SU-DHL-6 (cell line): ENCODE measurements around the gene TBC1D1.

Experiments
- H2AFZ ChIP-seq: fragments of 200-600 bp; sonication (generic); 2 replicates; pipeline ENCODE4 v1.6.1; 2014; ENCODE audit warnings: low read depth, mild to moderate bottlenecking, moderate library complexity, mixed read lengths, antibody characterized with exemption, low read length; ENCODE audit not compliant: severe bottlenecking
- H3F3A ChIP-seq: fragments of 200-600 bp; shearing (Covaris generic); 2 replicates; pipeline ENCODE4 v1.6.0; 2016; ENCODE audit warnings: antibody characterized with exemption, mild to moderate bottlenecking; ENCODE audit not compliant: insufficient read depth
- H3K27ac ChIP-seq: fragments of 200-600 bp; sonication (generic); 2 replicates; pipeline ENCODE4 v1.5.1; 2016; ENCODE audit warnings: low read depth, mild to moderate bottlenecking, low read length, moderate library complexity, mixed read lengths
- H3K27me3 ChIP-seq: fragments of 200-600 bp; sonication (generic), shearing (Covaris generic); 2 replicates; pipeline ENCODE4 v1.6.0; 2014; ENCODE audit warnings: mild to moderate bottlenecking, low read length
- H3K36me3 ChIP-seq: fragments of 200-600 bp; sonication (generic); 2 replicates; pipeline ENCODE4 v1.6.1; 2014; ENCODE audit warnings: mild to moderate bottlenecking, low read length, mixed read lengths
- H3K4me2 ChIP-seq: fragments of 300-600, 200-600 bp; shearing (Covaris generic), sonication (generic); 2 replicates; pipeline ENCODE4 v1.6.0; 2014; ENCODE audit warnings: low read length, low read depth, mild to moderate bottlenecking; ENCODE audit not compliant: poor library complexity, severe bottlenecking
- H3K4me3 ChIP-seq: fragments of 200-600 bp; sonication (generic); 2 replicates; pipeline ENCODE4 v1.5.1; 2014; ENCODE audit warnings: antibody characterized with exemption, low read length, mild to moderate bottlenecking, mixed read lengths; ENCODE audit not compliant: insufficient read depth, poor library complexity, severe bottlenecking
- H3K79me2 ChIP-seq: fragments of 200-600 bp; sonication (generic); 2 replicates; pipeline ENCODE4 v1.6.1; 2014; ENCODE audit warnings: mild to moderate bottlenecking, low read length, moderate library complexity; ENCODE audit not compliant: insufficient read depth
- H3K9ac ChIP-seq: fragments of 200-600 bp; sonication (generic); 2 replicates; pipeline ENCODE4 v1.7.0; 2014; ENCODE audit warnings: mild to moderate bottlenecking, low read length
- H3K9me2 ChIP-seq: fragments of 200-600 bp; sonication (generic); replicated peaks from 2 replicates; pipeline ENCODE4 v1.6.1; 2014; ENCODE audit warnings: low read length; ENCODE audit not compliant: insufficient read depth
- H3K9me3 ChIP-seq: fragments of 200-600 bp; sonication (generic); 2 replicates; pipeline ENCODE4 v1.6.1; 2014; ENCODE audit warnings: low read length, mixed read lengths; ENCODE audit not compliant: insufficient read depth
- H4K20me1 ChIP-seq: fragments of 200-600 bp; sonication (generic); 2 replicates; pipeline ENCODE4 v1.6.1; 2014; ENCODE audit warnings: low read depth, mild to moderate bottlenecking, antibody characterized with exemption, low read length, moderate library complexity, mixed read lengths
- EZH2phosphoT487 ChIP-seq: fragments of 200-600 bp; sonication (generic), shearing (Covaris generic); conservative IDR thresholded peaks from 2 replicates; pipeline ENCODE4 v1.6.1; 2018; ENCODE audit warnings: mild to moderate bottlenecking, antibody characterized with exemption, low read length, moderate library complexity, mixed read lengths
- TF ChIP-seq, protein P1 (sequence below): fragments of 200-600 bp; sonication (generic); IDR thresholded peaks from one replicate; pipeline ENCODE4 v1.5.1; 2017; ENCODE audit warnings: antibody characterized with exemption, mild to moderate bottlenecking, low read length, moderate library complexity; ENCODE audit not compliant: insufficient read depth, poor library complexity, severe bottlenecking

Gene TBC1D1

DNA sequence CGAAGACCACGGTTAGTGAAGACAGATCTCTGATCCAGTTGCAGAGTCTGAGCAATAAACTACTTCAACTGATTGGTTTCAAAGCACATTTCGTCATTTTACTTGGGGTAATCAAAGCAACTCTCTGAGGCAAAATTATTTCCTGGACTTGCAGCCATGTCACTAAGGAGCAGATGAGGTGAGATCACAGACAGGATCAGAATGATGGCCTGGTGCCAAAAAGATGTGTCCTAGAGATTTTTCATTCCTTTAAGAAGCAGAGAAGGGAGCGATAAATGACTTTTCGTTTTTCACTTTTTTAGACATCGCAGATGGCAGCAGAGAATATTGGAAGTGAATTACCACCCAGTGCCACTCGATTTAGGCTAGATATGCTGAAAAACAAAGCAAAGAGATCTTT, 153.2 kb downstream of the TBC1D1 start:
- no peak overlapping the region for H3K4me2 ChIP-seq
- no peak overlapping the region for H3K4me3 ChIP-seq
- no peaks in the 10 kb centered on the region for H3K9me3 ChIP-seq
- no peaks in the 10 kb centered on the region for H3K79me2 ChIP-seq
- TF ChIP-seq EZH2phosphoT487: no peak
- TF ChIP-seq, protein P1, sequence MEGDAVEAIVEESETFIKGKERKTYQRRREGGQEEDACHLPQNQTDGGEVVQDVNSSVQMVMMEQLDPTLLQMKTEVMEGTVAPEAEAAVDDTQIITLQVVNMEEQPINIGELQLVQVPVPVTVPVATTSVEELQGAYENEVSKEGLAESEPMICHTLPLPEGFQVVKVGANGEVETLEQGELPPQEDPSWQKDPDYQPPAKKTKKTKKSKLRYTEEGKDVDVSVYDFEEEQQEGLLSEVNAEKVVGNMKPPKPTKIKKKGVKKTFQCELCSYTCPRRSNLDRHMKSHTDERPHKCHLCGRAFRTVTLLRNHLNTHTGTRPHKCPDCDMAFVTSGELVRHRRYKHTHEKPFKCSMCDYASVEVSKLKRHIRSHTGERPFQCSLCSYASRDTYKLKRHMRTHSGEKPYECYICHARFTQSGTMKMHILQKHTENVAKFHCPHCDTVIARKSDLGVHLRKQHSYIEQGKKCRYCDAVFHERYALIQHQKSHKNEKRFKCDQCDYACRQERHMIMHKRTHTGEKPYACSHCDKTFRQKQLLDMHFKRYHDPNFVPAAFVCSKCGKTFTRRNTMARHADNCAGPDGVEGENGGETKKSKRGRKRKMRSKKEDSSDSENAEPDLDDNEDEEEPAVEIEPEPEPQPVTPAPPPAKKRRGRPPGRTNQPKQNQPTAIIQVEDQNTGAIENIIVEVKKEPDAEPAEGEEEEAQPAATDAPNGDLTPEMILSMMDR: no peak
- no peak overlapping the region for H3K9ac ChIP-seq
- H3K27me3 ChIP-seq: no peaks in the 10 kb centered on the region
- H3K9me2 ChIP-seq: no peaks in the 10 kb centered on the region
- H3K36me3 ChIP-seq: peaks cover 4% of the 10 kb centered on the region
- H2AFZ ChIP-seq: no peak overlapping the region
- H4K20me1 ChIP-seq: no peaks in the 10 kb centered on the region
- no peak overlapping the region for H3K27ac ChIP-seq
- H3F3A ChIP-seq: no peaks in the 10 kb centered on the region

DNA sequence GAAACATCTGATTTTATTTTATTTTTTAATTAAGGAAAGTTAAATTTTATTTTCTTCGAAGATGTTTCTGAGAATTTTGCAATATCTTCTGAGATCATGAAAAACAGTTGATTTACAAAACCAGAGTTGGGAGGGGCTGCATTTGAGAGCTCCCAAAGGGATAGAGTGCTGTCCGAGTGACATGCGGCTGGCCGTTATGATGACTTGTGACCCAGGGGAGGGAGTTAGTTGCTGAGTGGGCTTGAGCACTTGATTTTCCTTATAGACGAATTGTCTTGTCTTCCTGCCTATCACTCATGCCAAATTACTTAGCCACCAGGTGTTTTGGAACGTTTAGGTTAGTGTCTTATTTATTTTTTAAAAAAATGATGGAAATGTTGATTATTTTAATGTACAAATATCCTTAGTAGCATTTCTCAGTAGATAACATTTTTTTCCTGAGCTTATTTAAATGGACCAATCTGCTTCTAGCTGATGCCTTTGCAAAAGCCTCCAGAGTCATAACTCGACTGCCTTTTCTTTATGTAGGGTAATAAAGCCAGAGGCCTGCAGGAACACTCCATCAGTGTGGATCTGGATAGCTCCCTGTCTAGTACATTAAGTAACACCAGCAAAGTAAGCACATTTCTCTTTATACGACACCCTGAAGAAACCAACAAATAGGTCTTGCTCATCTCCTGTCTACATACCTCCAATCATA, 154.6 kb downstream of the TBC1D1 start:
- H3K79me2 ChIP-seq: no peaks in the 10 kb centered on the region
- no peak overlapping the region for H3K4me3 ChIP-seq
- peaks cover 4% of the 10 kb centered on the region for H3K36me3 ChIP-seq
- TF ChIP-seq, protein P1: no peak
- TF ChIP-seq EZH2phosphoT487: no peak
- no peaks in the 10 kb centered on the region for H3K9me3 ChIP-seq
- H3K4me2 ChIP-seq: no peak overlapping the region
- H3K9me2 ChIP-seq: no peaks in the 10 kb centered on the region
- H2AFZ ChIP-seq: no peak overlapping the region
- H3F3A ChIP-seq: no peaks in the 10 kb centered on the region
- H4K20me1 ChIP-seq: no peaks in the 10 kb centered on the region
- no peak overlapping the region for H3K27ac ChIP-seq
- H3K9ac ChIP-seq: no peak overlapping the region
- H3K27me3 ChIP-seq: no peaks in the 10 kb centered on the region

DNA sequence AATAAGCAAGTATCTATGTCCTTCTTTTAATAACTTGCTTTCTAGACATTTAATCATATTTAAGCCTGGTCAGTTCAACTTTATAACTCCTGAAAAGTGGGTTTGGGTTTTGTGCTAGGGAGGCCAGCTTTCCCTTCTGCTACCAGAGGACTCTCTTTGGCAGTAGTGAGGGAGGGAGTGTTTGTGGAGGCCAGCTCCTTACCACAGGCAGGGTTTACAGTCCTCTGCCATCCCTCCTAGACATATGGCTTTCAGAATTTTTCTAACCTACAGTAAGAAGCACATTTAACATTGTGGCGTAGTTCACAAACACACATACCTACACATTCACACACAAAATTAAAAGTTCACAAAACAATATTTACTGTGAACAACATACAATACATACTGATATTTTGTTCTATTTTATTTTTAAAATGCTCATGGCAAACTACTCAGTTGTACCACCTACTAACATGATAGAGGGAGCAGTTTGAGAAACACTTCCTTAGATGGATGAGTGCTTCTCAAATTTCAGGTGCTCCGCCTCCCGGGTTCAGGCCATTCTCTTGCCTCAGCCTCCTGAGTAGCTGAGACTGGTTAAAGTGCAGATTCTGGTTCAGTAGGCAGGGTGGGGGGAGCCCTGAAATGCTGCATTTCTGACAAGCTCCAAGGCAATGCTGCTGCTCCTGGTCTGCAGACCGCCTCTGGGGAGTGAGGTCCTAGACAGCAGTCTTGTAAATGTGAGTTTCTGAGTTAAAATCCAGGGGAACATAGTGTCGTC, 156.0 kb downstream of the TBC1D1 start:
- no peaks in the 10 kb centered on the region for H3K79me2 ChIP-seq
- H3K4me2 ChIP-seq: no peak overlapping the region
- no peaks in the 10 kb centered on the region for H3F3A ChIP-seq
- H2AFZ ChIP-seq: no peak overlapping the region
- no peaks in the 10 kb centered on the region for H3K9me3 ChIP-seq
- H3K36me3 ChIP-seq: peaks cover 4% of the 10 kb centered on the region
- no peak for TF ChIP-seq EZH2phosphoT487
- TF ChIP-seq, protein P1: no peak
- no peaks in the 10 kb centered on the region for H3K27me3 ChIP-seq
- H3K9ac ChIP-seq: no peak overlapping the region
- no peak overlapping the region for H3K27ac ChIP-seq
- no peak overlapping the region for H3K4me3 ChIP-seq
- no peaks in the 10 kb centered on the region for H4K20me1 ChIP-seq
- no peaks in the 10 kb centered on the region for H3K9me2 ChIP-seq
